ENCODE results near the gene STYK1. TPM values are rescaled to one million over a fixed set of nuclear protein-coding genes. Genes with fewer than 3 reads are reported as not detected.

STYK1 gene
- total and polyA plus RNA-seq, 12 donors: 0.08 to 0.13 (median 0.10) TPM; not detected in 9

DNA sequence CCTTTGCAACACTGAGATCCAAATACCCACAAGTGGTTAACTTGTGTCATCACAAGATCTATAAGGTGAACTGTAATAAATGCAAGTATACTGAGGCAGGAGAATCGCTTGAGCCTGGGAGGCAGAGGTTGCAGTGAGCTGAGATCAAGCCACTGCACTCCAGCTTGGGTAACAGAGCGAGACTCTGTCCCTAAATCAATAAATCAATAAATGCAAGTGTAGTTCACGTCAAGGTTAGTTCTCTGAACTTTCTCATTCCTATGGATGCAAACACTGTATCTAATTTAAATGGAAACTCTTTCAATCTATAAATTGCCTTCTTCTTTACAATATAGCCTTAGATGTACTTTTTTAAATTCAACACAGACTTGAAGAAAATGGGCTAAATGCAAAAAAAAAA lies 63.7 kb downstream of the STYK1 start:
- intact Hi-C loops (cut with DNase I): loop anchor here in 1 of 2 donors (10.0 kb wide), 1 partner anchor 115 kb away; the partner anchor contains the start of gene YBX3
- WGBS, 4 donors: 90 to 93% (median 92%) methylated on average over 3 of the region's 3 CpGs
- no peaks in the 10 kb centered on the region for H3K27me3 ChIP-seq
- no peak overlapping the region for H3K27ac ChIP-seq
- H3K4me1 ChIP-seq (replicated peaks in 1 of 2): peaks cover 0 to 17% of the 10 kb centered on the region in 2 donors
- H3K4me3 ChIP-seq: no peak overlapping the region
- no peaks in the 10 kb centered on the region for H3K9me3 ChIP-seq (replicated peaks in 1 of 3)
- H3K36me3 ChIP-seq (replicated peaks in 1 of 2): peaks cover 0 to 35% of the 10 kb centered on the region in 2 donors
- no peak for DNase-seq
- no peak for TF ChIP-seq POLR2A (IDR thresholded peaks at IDR 0.05)

DNA sequence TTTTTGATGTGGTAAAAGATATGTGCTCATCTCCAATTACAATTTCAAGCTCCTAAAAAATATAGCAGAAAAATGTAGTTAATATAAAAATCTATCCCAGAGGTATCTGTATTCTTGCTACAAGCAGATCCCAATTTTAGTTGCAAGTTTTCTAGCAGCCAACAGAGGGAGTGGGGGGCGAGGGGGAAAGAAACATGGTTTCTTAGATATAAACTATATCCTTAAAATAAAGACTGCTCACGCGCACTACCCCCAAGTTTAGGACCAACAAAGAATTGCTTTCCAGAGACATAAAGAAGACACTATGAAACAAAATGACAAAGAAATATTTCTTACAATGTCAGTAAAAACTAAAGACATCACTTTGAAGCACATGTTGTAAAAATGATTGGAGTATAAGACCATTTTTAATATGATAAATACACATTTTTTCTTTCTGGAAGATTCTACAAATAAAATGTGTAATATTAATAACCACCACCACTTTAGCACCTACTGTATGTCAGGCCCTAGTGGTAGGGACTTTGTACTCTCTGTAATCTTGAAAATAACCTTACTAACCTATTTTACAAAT lies 65.9 kb downstream of the STYK1 start:
- no peak overlapping the region for H3K27ac ChIP-seq
- TF ChIP-seq, protein P1, sequence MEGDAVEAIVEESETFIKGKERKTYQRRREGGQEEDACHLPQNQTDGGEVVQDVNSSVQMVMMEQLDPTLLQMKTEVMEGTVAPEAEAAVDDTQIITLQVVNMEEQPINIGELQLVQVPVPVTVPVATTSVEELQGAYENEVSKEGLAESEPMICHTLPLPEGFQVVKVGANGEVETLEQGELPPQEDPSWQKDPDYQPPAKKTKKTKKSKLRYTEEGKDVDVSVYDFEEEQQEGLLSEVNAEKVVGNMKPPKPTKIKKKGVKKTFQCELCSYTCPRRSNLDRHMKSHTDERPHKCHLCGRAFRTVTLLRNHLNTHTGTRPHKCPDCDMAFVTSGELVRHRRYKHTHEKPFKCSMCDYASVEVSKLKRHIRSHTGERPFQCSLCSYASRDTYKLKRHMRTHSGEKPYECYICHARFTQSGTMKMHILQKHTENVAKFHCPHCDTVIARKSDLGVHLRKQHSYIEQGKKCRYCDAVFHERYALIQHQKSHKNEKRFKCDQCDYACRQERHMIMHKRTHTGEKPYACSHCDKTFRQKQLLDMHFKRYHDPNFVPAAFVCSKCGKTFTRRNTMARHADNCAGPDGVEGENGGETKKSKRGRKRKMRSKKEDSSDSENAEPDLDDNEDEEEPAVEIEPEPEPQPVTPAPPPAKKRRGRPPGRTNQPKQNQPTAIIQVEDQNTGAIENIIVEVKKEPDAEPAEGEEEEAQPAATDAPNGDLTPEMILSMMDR (IDR thresholded peaks at IDR 0.05): peak in 1 of 6 experiments; percentile 14
- no peak for TF ChIP-seq POLR2A (IDR thresholded peaks at IDR 0.05)
- H3K9me3 ChIP-seq (replicated peaks in 1 of 3): no peaks in the 10 kb centered on the region
- peaks cover 0 to 13% of the 10 kb centered on the region in 2 donors for H3K4me1 ChIP-seq (replicated peaks in 1 of 2)
- no peak for DNase-seq
- 84 to 94% (median 90%) methylated on average over 3 of the region's 3 CpGs for WGBS, 4 donors
- intact Hi-C loops (cut with DNase I): no loop called here
- no peaks in the 10 kb centered on the region for H3K27me3 ChIP-seq
- no peak overlapping the region for H3K4me3 ChIP-seq
- peaks cover 0 to 35% of the 10 kb centered on the region in 2 donors for H3K36me3 ChIP-seq (replicated peaks in 1 of 2)

DNA sequence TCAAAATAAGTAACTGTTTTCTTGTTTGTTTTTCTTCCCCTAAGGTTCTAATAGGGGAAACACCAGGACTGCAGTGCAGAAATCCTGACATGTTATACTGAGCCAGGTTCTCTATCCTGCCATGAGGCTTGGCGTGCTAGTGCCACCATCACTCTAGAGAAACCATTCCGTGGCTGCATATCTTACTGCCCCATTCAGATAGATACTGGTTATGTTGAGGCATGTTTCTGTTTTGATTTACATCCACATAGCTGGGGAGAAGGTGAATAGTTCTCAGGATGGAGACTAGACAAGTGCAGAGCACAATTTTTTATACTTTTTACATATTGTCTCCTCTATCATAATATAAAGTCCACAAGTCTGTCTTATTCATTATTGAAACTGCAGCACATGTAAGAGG lies 72.0 kb downstream of the STYK1 start:
- intact Hi-C loops (cut with DNase I): no loop called here
- WGBS, 4 donors: 97 to 100% (median 98%) methylated on average over 2 of the region's 2 CpGs
- Histone ChIP-seq H3K4me3 (no peak overlapping the region), H3K4me1 (replicated peaks in 1 of 2) (no peaks in the 10 kb centered on the region), H3K27me3 (no peaks in the 10 kb centered on the region), H3K9me3 (replicated peaks in 1 of 3) (no peaks in the 10 kb centered on the region), H3K36me3 (replicated peaks in 1 of 2) (peaks cover 0 to 5% of the 10 kb centered on the region in 2 donors), H3K27ac (no peak overlapping the region)
- DNase-seq: no peak
- no peak for TF ChIP-seq POLR2A (IDR thresholded peaks at IDR 0.05)
- TF ChIP-seq, protein P1 (IDR thresholded peaks at IDR 0.05): no peak

DNA sequence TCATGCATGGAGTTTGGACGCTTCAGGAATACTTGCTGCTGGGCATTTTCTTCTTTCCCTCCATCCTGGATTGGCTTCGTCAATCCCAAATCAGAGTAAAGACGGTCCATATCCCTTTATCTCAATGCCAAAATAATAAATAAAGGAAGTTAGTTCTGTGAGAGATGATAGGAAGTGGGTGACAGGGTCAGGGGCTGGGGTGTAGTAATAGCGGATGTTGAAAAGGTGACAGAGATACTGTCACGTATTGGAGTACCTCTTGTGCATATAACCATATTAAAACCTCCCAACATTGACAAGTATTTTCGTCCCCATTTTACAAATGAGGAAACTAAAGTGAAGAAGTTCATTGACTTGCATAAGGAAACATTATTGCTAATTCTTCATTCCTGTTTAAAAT lies 72.9 kb downstream of the STYK1 start:
- Histone ChIP-seq H3K4me1 (replicated peaks in 1 of 2) (no peaks in the 10 kb centered on the region), H3K36me3 (replicated peaks in 1 of 2) (no peaks in the 10 kb centered on the region), H3K4me3 (no peak overlapping the region), H3K27me3 (no peaks in the 10 kb centered on the region), H3K27ac (no peak overlapping the region), H3K9me3 (replicated peaks in 1 of 3) (no peaks in the 10 kb centered on the region)
- DNase-seq: no peak
- intact Hi-C loops (cut with DNase I): no loop called here
- WGBS, 4 donors: 88 to 91% (median 91%) methylated on average over 6 of the region's 6 CpGs
- no peak for TF ChIP-seq POLR2A (IDR thresholded peaks at IDR 0.05)
- TF ChIP-seq, protein P1 (IDR thresholded peaks at IDR 0.05): no peak

DNA sequence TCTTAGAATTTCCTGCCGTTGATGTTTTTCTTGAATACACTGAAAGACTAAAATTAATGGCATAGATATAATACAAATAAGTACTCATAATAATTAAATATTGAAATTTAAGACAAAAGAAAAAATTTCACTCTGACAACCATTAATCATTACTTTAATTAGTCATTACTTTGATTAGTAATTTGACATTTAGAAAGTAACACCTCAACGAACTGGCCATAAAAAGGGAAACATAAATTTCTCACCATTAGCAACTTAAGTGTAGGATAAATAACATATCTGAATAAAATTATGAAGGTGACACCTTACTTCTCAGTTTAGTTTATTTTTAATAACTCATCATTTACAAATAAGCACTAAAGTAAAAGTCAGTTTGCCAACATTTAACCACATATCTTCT lies 78.0 kb downstream of the STYK1 start:
- Histone ChIP-seq H3K36me3 (replicated peaks in 1 of 2) (no peaks in the 10 kb centered on the region), H3K27ac (no peak overlapping the region), H3K4me3 (no peak overlapping the region), H3K27me3 (no peaks in the 10 kb centered on the region), H3K9me3 (replicated peaks in 1 of 3) (no peaks in the 10 kb centered on the region), H3K4me1 (replicated peaks in 1 of 2) (no peaks in the 10 kb centered on the region)
- no peak for TF ChIP-seq POLR2A (IDR thresholded peaks at IDR 0.05)
- TF ChIP-seq, protein P1 (IDR thresholded peaks at IDR 0.05): no peak
- DNase-seq: no peak
- WGBS, 4 donors: 66 to 77% (median 76%) methylated on average over 2 of the region's 2 CpGs
- intact Hi-C loops (cut with DNase I): no loop called here
